GM18951 (cell line): ENCODE measurements around the gene CEP112.

Experiments
- POLR2A ChIP-seq: IDR thresholded peaks from 4 replicates; pipeline ENCODE4 v1.6.1; 2011; ENCODE audit warnings: mild to moderate bottlenecking; ENCODE audit not compliant: insufficient read length, insufficient read depth; ENCODE audit errors: extremely low read depth
- in situ Hi-C: fragments of 300-500 bp; cut with MboI; formaldehyde crosslinking; loops from one replicate; pipeline ENCODE4 v1.12.0; 2022; ENCODE audit warnings: low sequenced_read_pairs, mixed read lengths, inconsistent platforms; ENCODE audit not compliant: unreplicated experiment

CEP112 gene

GRCh38 chr17:65664696-65665095, 527.2 kb downstream of the CEP112 start:
- TF ChIP-seq POLR2A: no peak

GRCh38 chr17:65664266-65664665, 527.7 kb downstream of the CEP112 start:
- in situ Hi-C loops: no loop called here
- TF ChIP-seq POLR2A: no peak

More at GRCh38 chr17:65664696-65665095, 527.2 kb downstream of the CEP112 start:
- in situ Hi-C loops: no loop called here

- no peak for TF ChIP-seq POLR2A
- in situ Hi-C loops: no loop called here
Observed at GRCh38 chr17:65662196-65662595, 529.7 kb downstream of the CEP112 start.

- TF ChIP-seq POLR2A: no peak
- in situ Hi-C loops: no loop called here
Observed at GRCh38 chr17:65660947-65661346, 531.0 kb downstream of the CEP112 start.

- in situ Hi-C loops: no loop called here
- TF ChIP-seq POLR2A: no peak
Observed at GRCh38 chr17:65660078-65660477, 531.9 kb downstream of the CEP112 start.

GRCh38 chr17:65659512-65659911, 532.4 kb downstream of the CEP112 start:
- no peak for TF ChIP-seq POLR2A

GRCh38 chr17:65657251-65657828, 534.6 kb downstream of the CEP112 start:
- TF ChIP-seq POLR2A: no peak
- in situ Hi-C loops: no loop called here

More at GRCh38 chr17:65659512-65659911, 532.4 kb downstream of the CEP112 start:
- in situ Hi-C loops: no loop called here

GRCh38 chr17:65656390-65657250, 535.3 kb downstream of the CEP112 start:
- in situ Hi-C loops: no loop called here
- TF ChIP-seq POLR2A: no peak

GRCh38 chr17:65655706-65656105, 536.2 kb downstream of the CEP112 start:
- TF ChIP-seq POLR2A: no peak
- in situ Hi-C loops: no loop called here

GRCh38 chr17:65644545-65644944, 547.4 kb downstream of the CEP112 start:
- in situ Hi-C loops: no loop called here
- TF ChIP-seq POLR2A: no peak

GRCh38 chr17:65638221-65638975, 553.5 kb downstream of the CEP112 start:
- in situ Hi-C loops: no loop called here
- TF ChIP-seq POLR2A: no peak

- no peak for TF ChIP-seq POLR2A
- in situ Hi-C loops: no loop called here
Observed at GRCh38 chr17:65637786-65638185, 554.1 kb downstream of the CEP112 start.

- in situ Hi-C loops: no loop called here
- TF ChIP-seq POLR2A: no peak
Observed at GRCh38 chr17:65634533-65634932, 557.4 kb downstream of the CEP112 start.
